PC-9 (cell line): ENCODE measurements around the gene DBF4B. TPM values are rescaled to one million over a fixed set of nuclear protein-coding genes. Genes with fewer than 3 reads are reported as not detected.

ENCODE experiments used
- BruUV-seq: library from RNA; stranded (reverse); fragments of 400-500 nt; replicated peaks from 2 replicates; lab custom pipeline; 2021; lab: Mats Ljungman, UMichigan
- CTCF ChIA-PET: fragments of 300-600 bp; sonication (Branson Sonifier 250); formaldehyde crosslinking; loops from one replicate; lab custom pipeline; 2022; ENCODE audit warnings: antibody characterized with exemption; lab: Charles Lee
- POLR2A ChIA-PET: fragments of 300-600 bp; sonication (Branson Sonifier 250); formaldehyde crosslinking; loops from one replicate; lab custom pipeline; 2022; ENCODE audit warnings: antibody characterized with exemption; ENCODE audit not compliant: unreplicated experiment; lab: Charles Lee
- DNase-seq, 2 experiments: peaks; one replicate each; pipeline versions ENCODE4 v3.0.0 to v3.0.0-alpha.2; 2015 to 2022; ENCODE audit warnings: mixed read lengths in 1 of 2
- H2AFZ ChIP-seq: fragments of 200-600 bp; sonication (generic); 2 replicates; pipeline ENCODE4 v1.8.1; 2017; ENCODE audit warnings: antibody characterized with exemption
- H3F3A ChIP-seq: fragments of 200-600 bp; sonication (generic); 2 replicates; pipeline ENCODE4 v1.8.1; 2017; ENCODE audit warnings: antibody characterized with exemption, mild to moderate bottlenecking, low read depth; ENCODE audit not compliant: insufficient read depth
- H3K27ac ChIP-seq: fragments of 200-600 bp; sonication (generic); 2 replicates; pipeline ENCODE4 v1.6.1; 2016; ENCODE audit warnings: mixed run types
- H3K27me3 ChIP-seq: fragments of 200-600 bp; sonication (generic); 2 replicates; pipeline ENCODE4 v1.6.1; 2016; ENCODE audit warnings: low read depth, mixed run types; ENCODE audit not compliant: insufficient read depth
- H3K36me3 ChIP-seq: fragments of 200-600 bp; sonication (generic); 2 replicates; pipeline ENCODE4 v1.6.1; 2016; ENCODE audit warnings: low read depth, mixed run types
- H3K4me1 ChIP-seq: fragments of 200-600 bp; sonication (generic); replicated peaks from 2 replicates; pipeline ENCODE4 v1.6.1; 2016; ENCODE audit warnings: mixed run types; ENCODE audit not compliant: insufficient read depth
- H3K4me2 ChIP-seq: fragments of 200-600 bp; sonication (generic); 2 replicates; pipeline ENCODE4 v1.6.1; 2017; ENCODE audit warnings: mixed run types
- H3K4me3 ChIP-seq: fragments of 200-600 bp; sonication (generic); 2 replicates; pipeline ENCODE4 v1.6.1; 2016; ENCODE audit warnings: mixed run types
- H3K79me2 ChIP-seq: fragments of 200-600 bp; sonication (generic); 2 replicates; pipeline ENCODE4 v1.6.1; 2017; ENCODE audit warnings: low read depth, mixed run types
- H3K9me2 ChIP-seq: fragments of 200-600 bp; sonication (generic); 2 replicates; pipeline ENCODE4 v1.8.1; 2017; ENCODE audit warnings: mild to moderate bottlenecking; ENCODE audit not compliant: insufficient read depth
- H3K9me3 ChIP-seq: fragments of 200-600 bp; sonication (generic); 2 replicates; pipeline ENCODE4 v1.8.1; 2016; ENCODE audit warnings: low read depth; ENCODE audit not compliant: insufficient read depth
- H4K20me1 ChIP-seq: fragments of 200-600 bp; sonication (generic); 2 replicates; pipeline ENCODE4 v1.8.1; 2017; ENCODE audit not compliant: insufficient read depth
- CTCF ChIP-seq: fragments of 200-600 bp; sonication (generic); conservative IDR thresholded peaks from 2 replicates; pipeline ENCODE4 v1.6.1; 2017; ENCODE audit warnings: mixed run types, antibody characterized with exemption, mild to moderate bottlenecking, moderate library complexity
- EZH2 ChIP-seq: fragments of 200-600 bp; sonication (generic); IDR thresholded peaks from 2 replicates; pipeline ENCODE4 v1.8.0; 2017; ENCODE audit warnings: antibody characterized with exemption, low read depth
- intact Hi-C: fragments of 100-400 bp; cut with micrococcal nuclease; formaldehyde crosslinking; loops from one replicate; pipeline ENCODE4 v1.10.0; 2022; ENCODE audit not compliant: unreplicated experiment
- total RNA-seq: library from RNA; stranded (reverse); gene quantifications from 2 replicates; pipeline ENCODE4 v1.2.3, GENCODE V29; 2021

Gene DBF4B
- total RNA-seq, 1 experiment from 2014 or later: 33.3 TPM

DNA sequence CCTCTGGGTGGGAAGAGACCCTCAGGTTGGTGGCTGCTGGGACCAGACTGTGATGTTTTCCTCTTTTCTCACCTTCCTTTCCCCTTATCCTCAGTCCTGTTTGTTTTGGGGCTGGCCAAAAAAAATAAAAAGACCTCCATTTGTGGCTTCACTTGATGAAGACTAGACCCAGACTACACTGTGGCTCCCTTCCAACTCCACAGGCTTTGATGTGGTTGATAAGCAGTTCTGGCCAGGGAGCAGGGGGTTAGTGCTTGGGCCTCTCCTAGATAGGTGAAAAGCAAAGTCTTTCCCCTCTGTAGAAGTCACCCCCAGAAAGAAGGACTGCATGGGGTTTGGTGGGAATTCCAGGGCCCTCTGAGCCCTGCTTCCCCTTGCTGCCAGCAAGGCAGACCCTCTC lies 39.1 kb downstream of the DBF4B start:
- H3K4me3 ChIP-seq: no peak overlapping the region
- no peak overlapping the region for H2AFZ ChIP-seq
- H3F3A ChIP-seq: no peaks in the 10 kb centered on the region
- intact Hi-C loops: no loop called here
- ChIA-PET POLR2A (no interaction called here), CTCF (no interaction called here)
- H3K79me2 ChIP-seq: no peaks in the 10 kb centered on the region
- no peak overlapping the region for H3K27ac ChIP-seq
- no peaks in the 10 kb centered on the region for H3K4me1 ChIP-seq
- H3K9me2 ChIP-seq: no peaks in the 10 kb centered on the region
- no TSS peak for BruUV-seq
- no peaks in the 10 kb centered on the region for H3K9me3 ChIP-seq
- H3K36me3 ChIP-seq: no peaks in the 10 kb centered on the region
- no peak overlapping the region for H3K4me2 ChIP-seq
- H4K20me1 ChIP-seq: no peaks in the 10 kb centered on the region
- no peak for TF ChIP-seq CTCF
- no peak for TF ChIP-seq EZH2
- DNase-seq: no peak
- H3K27me3 ChIP-seq: no peaks in the 10 kb centered on the region

GRCh38 chr17:44749076-44749979 lies 40.9 kb downstream of the DBF4B start:
- no peak for TF ChIP-seq CTCF
- TF ChIP-seq EZH2: no peak
- ChIA-PET POLR2A (no interaction called here), CTCF (interaction anchor here (0.6 kb wide), 2 partner anchors 43 to 217 kb away, joined by 7 to 12 read pairs; no protein-coding TSS in a partner anchor)
- Histone ChIP-seq H3K79me2 (no peaks in the 10 kb centered on the region), H3F3A (no peaks in the 10 kb centered on the region), H3K4me2 (no peak overlapping the region), H3K4me1 (no peaks in the 10 kb centered on the region), H3K9me2 (no peaks in the 10 kb centered on the region), H4K20me1 (no peaks in the 10 kb centered on the region), H3K27me3 (no peaks in the 10 kb centered on the region), H3K4me3 (no peak overlapping the region), H3K27ac (no peak overlapping the region), H3K9me3 (no peaks in the 10 kb centered on the region), H2AFZ (no peak overlapping the region), H3K36me3 (no peaks in the 10 kb centered on the region)
- BruUV-seq: no TSS peak
- DNase-seq: no peak
- intact Hi-C loops: no loop called here

DNA sequence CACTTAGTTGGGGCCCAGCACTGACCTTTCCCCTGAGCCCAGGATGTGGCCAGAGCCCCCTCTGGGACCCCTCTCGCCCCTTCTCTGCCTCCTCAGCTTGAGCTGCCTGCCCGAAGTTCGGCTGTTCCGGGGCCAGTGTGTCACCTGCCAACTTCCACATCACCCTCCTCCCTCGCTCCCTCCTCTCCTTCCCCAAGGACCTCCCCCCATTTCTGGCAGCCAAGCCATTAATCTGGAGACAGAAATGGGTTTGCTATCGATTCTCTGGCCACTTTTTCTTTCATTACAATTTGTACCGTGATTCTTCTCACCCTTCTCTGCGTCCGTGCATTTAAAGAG lies 41.5 kb downstream of the DBF4B start:
- no TSS peak for BruUV-seq
- POLR2A ChIA-PET: no interaction called here

More for the DNA sequence above, 41.5 kb downstream of the DBF4B start:
- Histone ChIP-seq H3K4me2 (no peak overlapping the region), H3K4me3 (no peak overlapping the region), H3K9me3 (no peaks in the 10 kb centered on the region), H3K79me2 (no peaks in the 10 kb centered on the region), H3F3A (no peaks in the 10 kb centered on the region), H3K36me3 (no peaks in the 10 kb centered on the region), H3K9me2 (no peaks in the 10 kb centered on the region), H3K4me1 (no peaks in the 10 kb centered on the region), H3K27me3 (no peaks in the 10 kb centered on the region), H3K27ac (no peak overlapping the region), H4K20me1 (no peaks in the 10 kb centered on the region), H2AFZ (no peak overlapping the region)
- DNase-seq: no peak
- intact Hi-C loops: no loop called here
- TF ChIP-seq CTCF (no peak), EZH2 (no peak)
- CTCF ChIA-PET: interaction anchor here (0.6 kb wide), 1 partner anchor 217 kb away, joined by 7 read pairs; no protein-coding TSS in a partner anchor
